GM21737 (cell line): ENCODE data around the gene CASKIN2.

Experiments
- ATAC-seq: cut with Tn5 transposase; IDR thresholded peaks from one replicate; pipeline ENCODE4 v1.9.1; 2021; ENCODE audit warnings: mild to moderate bottlenecking, moderate library complexity; ENCODE audit not compliant: unreplicated experiment

The CASKIN2 gene

GRCh38 chr17:75549246-75550138 is 34.2 kb upstream of the CASKIN2 start:
- ATAC-seq, result no peak

DNA sequence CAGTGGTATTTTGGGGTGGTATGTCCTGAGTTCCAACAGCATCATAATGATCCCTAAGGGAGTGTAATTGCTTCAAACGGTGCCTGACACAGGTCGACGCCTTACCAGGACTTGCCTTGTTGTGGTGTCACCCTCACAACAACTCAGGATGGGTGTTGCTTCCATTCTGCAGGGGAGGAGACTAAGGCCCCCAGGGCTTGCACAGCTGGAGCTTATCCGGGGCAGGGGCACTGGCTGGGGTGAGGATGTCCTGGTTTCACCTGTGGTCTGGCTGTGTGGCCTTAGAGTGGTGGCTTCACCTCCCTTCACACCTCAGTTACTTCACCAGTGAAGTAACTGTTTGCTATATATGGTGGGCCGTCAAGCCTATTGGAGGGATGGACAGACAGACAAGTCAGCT is 33.5 kb upstream of the CASKIN2 start:
- ATAC-seq, result no peak

- no peak for ATAC-seq
These were observed 31.8 kb upstream of the CASKIN2 start for GRCh38 chr17:75547091-75547490.

- ATAC-seq, result no peak
These were observed 30.8 kb upstream of the CASKIN2 start for GRCh38 chr17:75546181-75546580.

GRCh38 chr17:75544250-75544649 is 28.9 kb upstream of the CASKIN2 start:
- ATAC-seq, result no peak

DNA sequence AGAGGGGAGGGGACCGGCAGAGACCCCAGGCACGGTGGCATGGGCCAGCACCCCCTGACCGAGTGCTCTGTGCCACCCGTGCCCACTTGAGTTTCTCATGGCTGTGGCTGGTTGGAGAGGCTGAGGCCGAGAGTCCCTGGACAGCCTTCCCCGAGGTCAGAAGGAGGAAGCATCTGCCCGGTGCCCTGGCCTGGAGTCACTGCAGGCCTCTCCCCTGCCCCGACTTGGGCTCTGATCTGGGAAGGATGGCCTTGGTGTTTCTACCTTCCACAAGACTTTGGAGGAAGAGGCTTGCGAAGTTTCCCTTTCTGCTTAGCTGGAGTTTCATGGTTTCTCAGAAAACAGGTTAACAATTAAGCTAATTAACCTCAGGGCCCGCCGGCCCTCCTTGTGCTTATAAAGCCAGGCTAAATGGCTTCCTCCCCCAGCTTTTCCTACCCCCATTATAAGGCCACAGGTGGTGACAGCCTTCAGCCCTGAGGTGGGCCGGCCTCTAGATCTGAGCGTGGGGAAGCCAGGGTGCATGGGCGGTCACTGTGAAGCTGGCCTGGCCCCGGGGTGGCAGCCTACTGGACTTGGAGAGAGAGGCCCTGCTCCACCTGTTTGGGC is 27.5 kb upstream of the CASKIN2 start:
- no peak for ATAC-seq

GRCh38 chr17:75542229-75542628 is 26.9 kb upstream of the CASKIN2 start:
- ATAC-seq, result no peak

GRCh38 chr17:75540923-75541503 is 25.7 kb upstream of the CASKIN2 start:
- no peak for ATAC-seq

- ATAC-seq, result no peak
These were observed 24.8 kb upstream of the CASKIN2 start for GRCh38 chr17:75539967-75540729.

DNA sequence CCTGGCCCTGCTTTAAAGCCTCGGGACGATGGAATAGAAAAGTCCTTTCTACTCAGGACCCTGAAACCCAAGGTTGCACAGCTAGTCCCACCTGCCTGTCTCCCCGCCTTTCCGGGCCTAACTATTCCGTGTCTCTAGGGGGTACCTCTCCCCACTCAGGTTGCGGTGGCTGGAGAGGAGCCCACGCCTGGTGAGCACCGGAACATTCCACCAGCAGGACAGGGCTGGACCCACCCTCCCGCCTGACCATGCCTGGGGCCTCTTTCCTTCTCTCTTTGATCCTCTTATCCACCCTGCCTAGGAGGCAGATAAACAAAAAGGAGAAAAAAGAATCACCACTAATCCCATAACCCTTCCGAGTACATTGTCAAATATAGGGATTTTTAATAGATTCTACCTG is 21.0 kb upstream of the CASKIN2 start:
- no peak for ATAC-seq

DNA sequence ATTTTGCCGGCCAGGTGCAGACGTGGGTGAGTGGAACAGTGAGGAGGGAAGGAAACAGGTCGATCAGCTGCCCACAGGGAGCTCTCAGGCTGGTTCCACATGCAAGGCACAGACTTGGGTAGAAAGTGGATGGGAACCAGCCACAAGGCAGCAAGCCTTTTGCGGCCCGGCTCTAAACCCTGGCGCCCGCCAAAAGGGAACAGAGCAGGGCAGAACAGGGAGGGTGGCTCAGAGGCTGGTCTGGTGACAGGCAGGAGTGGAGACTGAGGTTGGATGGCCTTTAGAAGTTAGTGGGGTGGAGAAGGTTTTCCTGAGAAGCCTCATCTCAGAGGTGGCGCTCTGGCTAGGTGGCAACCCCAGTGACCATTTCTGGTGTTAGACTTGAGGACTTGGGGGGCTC is 20.5 kb upstream of the CASKIN2 start:
- no peak for ATAC-seq

DNA sequence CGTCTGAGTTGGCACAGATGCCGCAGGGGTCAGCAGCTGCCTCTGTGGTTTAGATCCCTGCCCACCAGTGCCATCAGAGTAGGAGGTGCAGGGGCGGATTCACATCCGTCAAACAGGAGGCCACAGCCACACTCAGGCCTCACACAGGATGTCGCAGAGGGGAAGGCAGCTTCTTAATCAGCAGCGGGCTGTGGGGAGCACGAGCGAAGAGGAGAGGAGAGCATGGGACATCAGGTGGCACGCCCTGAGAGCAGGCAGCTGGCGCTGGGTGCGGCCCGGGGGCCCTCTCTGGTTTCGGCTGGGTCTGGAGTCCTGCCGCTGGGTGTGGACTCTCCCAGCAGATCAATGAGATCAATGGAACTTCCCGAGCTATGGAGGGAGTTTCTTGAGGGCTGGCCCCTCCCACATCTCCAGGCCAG is 19.8 kb upstream of the CASKIN2 start:
- ATAC-seq, result no peak

DNA sequence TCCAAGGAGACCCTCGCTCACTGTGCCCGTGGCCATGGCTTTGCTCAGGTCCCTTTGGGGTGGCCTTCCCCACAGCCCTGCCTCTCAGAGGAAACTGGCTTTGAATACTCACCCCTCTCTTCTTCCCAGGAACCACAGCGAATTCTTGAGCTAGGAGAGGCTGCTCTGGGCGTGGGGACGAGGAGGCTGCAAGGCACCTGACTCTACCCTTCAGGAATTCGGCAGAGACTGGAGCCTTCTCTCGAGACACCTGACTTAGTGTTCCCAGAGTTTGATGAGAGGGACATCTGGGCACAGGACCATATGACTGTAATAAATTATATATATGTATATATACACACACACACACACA is 16.4 kb upstream of the CASKIN2 start:
- no peak for ATAC-seq

DNA sequence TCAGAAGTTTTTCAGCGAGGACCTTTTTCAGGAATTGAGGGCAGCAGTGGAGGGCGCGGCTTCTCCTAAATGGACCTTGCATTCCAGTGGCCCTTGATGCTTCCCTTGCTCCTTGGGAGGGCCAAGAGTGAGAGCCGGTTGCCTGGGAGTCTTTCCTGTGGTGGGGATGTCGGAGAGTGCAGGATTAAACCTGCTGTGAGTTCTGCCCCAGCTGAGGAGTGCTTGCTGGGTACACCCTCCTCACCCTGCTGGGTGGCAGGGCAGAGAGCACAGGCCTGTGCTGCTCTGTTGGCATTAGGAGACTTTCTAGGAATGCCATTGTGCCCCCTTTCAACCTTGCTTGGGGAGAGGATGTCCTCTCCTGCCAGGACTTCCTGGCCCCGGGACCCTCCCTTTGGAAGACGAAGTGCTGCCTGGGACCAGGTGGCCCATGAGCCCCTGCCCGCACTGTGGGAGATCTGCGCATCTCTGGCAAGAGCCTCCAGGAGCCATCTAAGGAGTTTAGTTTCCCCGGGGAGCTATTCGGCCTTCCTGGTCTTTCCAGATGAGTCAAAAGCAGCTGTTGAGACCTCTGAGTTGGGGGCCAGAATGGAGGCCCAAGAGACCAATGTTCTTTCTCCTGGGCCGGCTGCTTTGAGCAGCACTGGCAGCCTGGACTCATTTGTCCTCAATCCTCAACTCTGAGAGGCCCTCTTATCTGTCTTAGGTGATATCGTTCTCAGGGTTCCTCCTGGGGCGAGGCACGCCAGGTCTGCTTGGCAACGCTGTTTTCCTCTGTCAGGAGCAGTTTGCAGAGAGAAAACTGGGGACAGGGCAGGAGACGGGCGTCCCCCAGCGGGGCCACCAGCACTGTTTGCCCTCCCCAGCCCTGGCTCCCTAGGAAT is 15.7 kb upstream of the CASKIN2 start:
- ATAC-seq, result no peak

- no peak for ATAC-seq
These were observed 11.4 kb upstream of the CASKIN2 start for GRCh38 chr17:75526555-75527270.

DNA sequence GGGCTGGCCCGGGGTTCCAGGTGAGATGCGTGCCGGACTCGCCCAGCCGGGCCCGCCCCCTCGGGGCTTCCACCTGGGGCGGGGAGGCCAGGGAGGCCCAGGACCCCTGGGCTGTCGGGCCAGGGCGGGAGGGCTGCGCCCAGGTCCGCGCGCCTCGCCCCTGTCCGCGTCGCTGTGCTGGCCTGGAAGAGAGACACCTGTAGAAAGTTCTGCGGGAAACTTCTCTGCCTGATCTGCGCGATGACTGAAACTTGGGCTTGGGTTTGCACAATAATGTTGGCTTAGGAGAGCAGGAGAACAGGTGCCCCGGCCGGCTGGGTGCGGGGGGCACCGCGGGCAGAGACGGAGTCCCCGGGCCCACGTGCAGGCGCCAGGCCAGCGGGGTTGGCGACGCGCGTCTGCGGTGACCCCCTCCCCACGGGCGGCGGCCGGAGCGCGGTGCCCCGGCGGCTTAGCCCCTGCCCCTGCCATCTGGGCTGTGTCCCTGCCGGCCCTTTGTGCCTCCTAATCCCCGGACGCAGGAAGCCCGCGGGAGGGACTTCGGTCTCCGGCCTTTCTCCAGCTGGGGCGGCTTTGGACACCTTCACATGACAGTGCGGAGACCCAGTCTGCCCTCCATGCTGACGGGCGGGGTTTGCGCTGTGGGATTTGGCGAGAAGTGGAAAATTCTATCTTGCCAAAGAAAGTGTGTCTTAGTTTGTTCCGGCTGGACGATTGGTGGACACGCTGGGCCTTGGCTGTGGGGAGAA is 10.6 kb upstream of the CASKIN2 start:
- peak; percentile 2 for ATAC-seq

DNA sequence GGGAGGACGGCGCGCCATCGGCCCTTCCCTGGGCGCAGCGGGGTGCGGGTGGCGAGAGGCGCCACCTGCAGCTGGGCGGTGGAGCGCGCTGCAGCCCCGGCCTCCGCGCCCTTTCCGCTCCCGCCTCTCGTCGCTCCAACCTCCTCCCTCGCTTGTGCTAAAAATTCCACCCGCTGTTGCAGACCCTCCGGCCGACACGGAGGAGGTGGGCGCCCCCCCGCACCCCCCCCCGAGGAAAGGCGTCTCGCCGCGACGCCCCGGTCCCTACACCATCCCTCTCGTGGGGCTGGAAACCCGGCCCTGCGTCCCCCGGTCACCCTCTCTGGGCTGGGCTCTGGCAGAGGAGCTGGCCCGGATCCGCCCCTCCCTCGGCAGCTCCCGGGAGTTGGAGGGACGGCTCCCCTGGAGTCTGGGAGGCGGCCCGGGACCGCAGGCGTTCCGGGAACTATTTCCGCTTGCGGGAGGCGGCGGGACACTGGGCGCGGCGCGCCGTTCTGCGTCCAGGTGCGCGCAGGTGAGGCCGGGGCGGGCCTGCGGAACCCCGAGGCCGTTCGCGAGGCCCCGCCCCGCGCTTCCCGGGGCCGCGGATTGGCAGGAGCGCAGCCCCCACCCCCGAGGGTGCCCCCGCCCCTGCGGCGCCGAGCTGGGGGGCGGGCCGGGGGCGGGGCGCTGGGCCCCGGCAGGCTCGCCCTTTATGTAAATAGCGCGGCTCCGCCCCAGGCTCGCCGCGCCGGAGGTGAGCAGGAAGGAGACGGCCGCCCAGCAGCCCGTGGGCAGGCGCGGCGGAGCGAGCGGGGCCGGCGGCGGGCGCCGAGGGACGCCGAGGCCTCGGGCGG is 9.9 kb upstream of the CASKIN2 start, which contains the start of gene LLGL2:
LLGL2 (plus strand) TSS at position 728 of the 836 bp plus-strand sequence. CDS start 17,730 bp downstream, outside the sequence.
- peak; percentile 76 for ATAC-seq
